ENCODE measurements around the gene FAM120C.

- TF ChIP-seq CTCF (conservative IDR thresholded peaks at IDR 0.05; ENCODE audit: low read depth in 2 of 2) (no peak), EZH2 (IDR thresholded peaks at IDR 0.05; ENCODE audit: low read depth, unreplicated experiment) (no peak), POLR2AphosphoS5 (IDR thresholded peaks at IDR 0.05; ENCODE audit: low read depth) (no peak), REST (IDR thresholded peaks at IDR 0.05; ENCODE audit: unreplicated experiment) (no peak)
Measured at GRCh38 chrX:54181202-54181953, 1.7 kb downstream of the FAM120C start.
